OCI-LY1 (cell line): Measurements from ENCODE around the gene OR6B2.

Experiments used
- H2AFZ ChIP-seq: fragments of 200-600 bp; sonication (generic), shearing (Covaris generic); 2 replicates; pipeline ENCODE4 v1.6.0; 2014; ENCODE audit warnings: antibody characterized with exemption, mild to moderate bottlenecking, low read length
- H3F3A ChIP-seq: fragments of 200-600 bp; sonication (generic), shearing (Covaris generic); 2 replicates; pipeline ENCODE4 v1.6.0; 2014; ENCODE audit warnings: mild to moderate bottlenecking, antibody characterized with exemption, low read length, moderate library complexity; ENCODE audit not compliant: insufficient read depth
- H3K27ac ChIP-seq: fragments of 200-600 bp; sonication (generic); 2 replicates; pipeline ENCODE4 v1.5.1; 2014; ENCODE audit warnings: low read length, mixed run types, mild to moderate bottlenecking, low read depth; ENCODE audit not compliant: poor library complexity, severe bottlenecking
- H3K27me3 ChIP-seq: fragments of 200-600 bp; sonication (generic); 2 replicates; pipeline ENCODE4 v1.6.0; 2014; ENCODE audit warnings: antibody characterized with exemption, mild to moderate bottlenecking, low read length, moderate library complexity; ENCODE audit not compliant: insufficient read depth
- H3K36me3 ChIP-seq: fragments of 200-600 bp; sonication (generic); 2 replicates; pipeline ENCODE4 v1.6.1; 2014; ENCODE audit warnings: mild to moderate bottlenecking, antibody characterized with exemption, low read length, moderate library complexity, mixed read lengths; ENCODE audit not compliant: insufficient read depth
- H3K4me1 ChIP-seq: fragments of 200-600 bp; sonication (generic); 2 replicates; pipeline ENCODE4 v1.5.1; 2014; ENCODE audit warnings: mild to moderate bottlenecking, low read length, moderate library complexity; ENCODE audit not compliant: insufficient read depth, severe bottlenecking
- H3K4me2 ChIP-seq: fragments of 200-600 bp; sonication (generic), shearing (Covaris generic); 2 replicates; pipeline ENCODE4 v1.6.1; 2014; ENCODE audit warnings: low read length
- H3K4me3 ChIP-seq: fragments of 200-600 bp; sonication (generic); 2 replicates; pipeline ENCODE4 v1.5.1; 2014; ENCODE audit warnings: low read length, low read depth, mild to moderate bottlenecking, mixed read lengths; ENCODE audit not compliant: poor library complexity, severe bottlenecking
- H3K79me2 ChIP-seq: fragments of 200-600 bp; shearing (Covaris generic); 2 replicates; pipeline ENCODE4 v1.6.1; 2016; ENCODE audit warnings: mixed run types, low read length, mixed read lengths; ENCODE audit not compliant: insufficient read depth
- H3K9ac ChIP-seq: fragments of 200-600 bp; sonication (generic), shearing (Covaris generic); 2 replicates; pipeline ENCODE4 v1.6.1; 2014; ENCODE audit warnings: mild to moderate bottlenecking, low read length, mixed read lengths
- H3K9me2 ChIP-seq: fragments of 200-600 bp; sonication (generic), shearing (Covaris generic); 2 replicates; pipeline ENCODE4 v1.6.1; 2014; ENCODE audit warnings: low read depth, mild to moderate bottlenecking, low read length, mixed read lengths
- H3K9me3 ChIP-seq: fragments of 200-600 bp; shearing (Covaris generic); 2 replicates; pipeline ENCODE4 v1.6.1; 2014; ENCODE audit warnings: low read length, mixed read lengths
- H4K20me1 ChIP-seq: fragments of 200-600 bp; sonication (generic), shearing (Covaris generic); 2 replicates; pipeline ENCODE4 v1.6.0; 2016; ENCODE audit warnings: mild to moderate bottlenecking, low read length; ENCODE audit not compliant: insufficient read depth
- EZH2 ChIP-seq: fragments of 200-600 bp; sonication (generic), shearing (Covaris generic); IDR thresholded peaks from 2 replicates; pipeline ENCODE4 v1.8.0; 2017; ENCODE audit warnings: borderline replicate concordance, mixed run types, mild to moderate bottlenecking, antibody characterized with exemption, low read length, moderate library complexity, mixed read lengths
- TF ChIP-seq, protein P1 (sequence below): fragments of 200-600 bp; sonication (generic), shearing (Covaris generic); IDR thresholded peaks from 2 replicates; pipeline ENCODE4 v1.5.1; 2017; ENCODE audit warnings: mild to moderate bottlenecking, antibody characterized with exemption, low read length, moderate library complexity, mixed read lengths

Gene OR6B2

DNA sequence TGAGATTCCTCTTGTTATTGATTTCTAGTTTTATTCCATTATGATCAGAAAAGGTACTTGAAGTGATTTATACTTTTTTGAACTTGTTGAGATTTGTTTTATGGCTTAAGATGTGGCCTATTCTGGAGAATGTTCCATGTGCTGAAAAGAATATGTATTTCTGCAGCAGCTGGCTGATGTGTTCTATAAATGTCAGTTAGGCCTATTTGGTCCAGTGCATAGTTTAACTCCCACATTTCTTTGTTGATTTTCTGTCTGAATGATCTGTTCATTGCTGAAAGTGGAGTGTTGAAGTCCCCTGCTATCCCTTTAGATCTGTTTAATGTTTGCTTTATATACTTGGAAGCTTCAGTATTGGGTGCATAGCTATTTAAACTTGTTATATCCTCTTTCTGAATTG lies 7.1 kb upstream of the OR6B2 start:
- no peak overlapping the region for H3K4me3 ChIP-seq
- TF ChIP-seq, protein P1, sequence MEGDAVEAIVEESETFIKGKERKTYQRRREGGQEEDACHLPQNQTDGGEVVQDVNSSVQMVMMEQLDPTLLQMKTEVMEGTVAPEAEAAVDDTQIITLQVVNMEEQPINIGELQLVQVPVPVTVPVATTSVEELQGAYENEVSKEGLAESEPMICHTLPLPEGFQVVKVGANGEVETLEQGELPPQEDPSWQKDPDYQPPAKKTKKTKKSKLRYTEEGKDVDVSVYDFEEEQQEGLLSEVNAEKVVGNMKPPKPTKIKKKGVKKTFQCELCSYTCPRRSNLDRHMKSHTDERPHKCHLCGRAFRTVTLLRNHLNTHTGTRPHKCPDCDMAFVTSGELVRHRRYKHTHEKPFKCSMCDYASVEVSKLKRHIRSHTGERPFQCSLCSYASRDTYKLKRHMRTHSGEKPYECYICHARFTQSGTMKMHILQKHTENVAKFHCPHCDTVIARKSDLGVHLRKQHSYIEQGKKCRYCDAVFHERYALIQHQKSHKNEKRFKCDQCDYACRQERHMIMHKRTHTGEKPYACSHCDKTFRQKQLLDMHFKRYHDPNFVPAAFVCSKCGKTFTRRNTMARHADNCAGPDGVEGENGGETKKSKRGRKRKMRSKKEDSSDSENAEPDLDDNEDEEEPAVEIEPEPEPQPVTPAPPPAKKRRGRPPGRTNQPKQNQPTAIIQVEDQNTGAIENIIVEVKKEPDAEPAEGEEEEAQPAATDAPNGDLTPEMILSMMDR: no peak
- no peak for TF ChIP-seq EZH2

DNA sequence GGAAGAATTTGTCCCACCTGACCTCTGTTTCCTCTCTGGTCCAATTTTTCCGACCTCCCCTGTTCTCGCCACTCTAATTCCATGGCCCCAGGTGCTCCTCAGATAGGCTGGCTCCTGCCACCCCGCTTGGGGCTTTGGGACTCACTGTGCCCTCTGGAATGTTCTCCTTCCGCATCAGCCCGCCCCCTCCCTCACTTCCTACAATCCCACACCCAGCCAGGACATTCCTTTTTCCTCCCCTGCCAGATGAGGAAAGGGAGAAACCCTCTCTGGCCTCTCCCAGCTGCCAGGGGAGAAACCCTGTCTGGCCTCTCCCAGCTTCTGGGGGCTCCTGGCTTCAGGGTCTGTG lies 3.1 kb upstream of the OR6B2 start:
- TF ChIP-seq, protein P1: no peak
- no peak for TF ChIP-seq EZH2
- H3K4me3 ChIP-seq: no peak overlapping the region
- H3K27ac ChIP-seq: no peak overlapping the region
- no peaks in the 10 kb centered on the region for H3F3A ChIP-seq
- no peaks in the 10 kb centered on the region for H3K9me2 ChIP-seq
- H3K79me2 ChIP-seq: no peaks in the 10 kb centered on the region
- no peaks in the 10 kb centered on the region for H3K9me3 ChIP-seq
- no peaks in the 10 kb centered on the region for H3K4me1 ChIP-seq
- H3K9ac ChIP-seq: no peak overlapping the region
- no peaks in the 10 kb centered on the region for H3K36me3 ChIP-seq
- no peak overlapping the region for H2AFZ ChIP-seq
- no peaks in the 10 kb centered on the region for H3K27me3 ChIP-seq
- no peaks in the 10 kb centered on the region for H4K20me1 ChIP-seq
- H3K4me2 ChIP-seq: no peak overlapping the region

More for the DNA sequence above, 7.1 kb upstream of the OR6B2 start:
- Histone ChIP-seq H2AFZ (no peak overlapping the region), H3K36me3 (no peaks in the 10 kb centered on the region), H3K9me3 (no peaks in the 10 kb centered on the region), H3K79me2 (no peaks in the 10 kb centered on the region), H4K20me1 (no peaks in the 10 kb centered on the region), H3K4me1 (no peaks in the 10 kb centered on the region), H3K27ac (no peak overlapping the region), H3K4me2 (no peak overlapping the region), H3K9ac (no peak overlapping the region), H3K27me3 (no peaks in the 10 kb centered on the region), H3K9me2 (no peaks in the 10 kb centered on the region), H3F3A (no peaks in the 10 kb centered on the region)

DNA sequence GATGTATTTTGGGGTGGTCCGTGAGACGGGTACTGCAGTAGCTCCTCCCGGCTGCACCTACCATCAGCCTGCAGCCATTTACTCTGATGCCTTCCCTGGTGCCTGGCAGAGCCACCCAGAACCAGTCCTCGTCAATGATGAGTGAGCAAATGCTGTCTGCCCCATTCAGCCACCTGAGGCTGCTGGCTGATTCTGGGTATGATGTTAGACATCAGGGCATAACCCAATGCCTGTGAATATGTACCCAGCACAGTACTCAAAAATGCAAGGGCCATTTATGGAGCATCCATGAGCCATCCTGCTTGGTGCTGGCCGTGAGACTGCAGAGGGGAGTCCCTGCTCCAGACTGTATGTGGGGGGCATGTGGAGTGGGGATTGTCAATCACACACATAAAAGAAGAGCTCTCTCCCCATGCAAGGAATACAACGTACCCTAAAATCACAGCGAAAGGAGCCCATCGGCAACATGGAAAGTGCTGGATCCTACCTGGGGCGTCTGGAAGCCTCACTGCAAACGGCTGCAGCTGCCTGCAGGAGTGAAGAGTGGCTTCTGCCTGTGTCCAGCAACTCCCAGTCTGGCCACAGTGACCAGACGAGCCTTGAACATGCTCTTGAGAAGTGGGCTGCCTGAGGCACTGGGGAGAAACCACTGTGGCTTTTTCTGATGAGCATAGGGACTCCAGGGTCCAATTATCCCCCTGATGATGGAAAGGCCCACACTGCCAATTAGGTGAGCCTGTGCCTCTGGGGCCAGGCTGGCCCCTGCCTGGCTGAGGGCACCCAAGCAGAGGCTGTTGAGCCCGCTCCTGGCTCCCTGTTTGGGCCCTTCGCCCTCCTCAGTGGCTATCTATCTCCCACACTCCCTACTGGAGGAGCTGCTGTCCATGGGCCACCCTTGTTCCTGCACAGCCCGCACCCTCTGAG lies 2.4 kb upstream of the OR6B2 start:
- H3F3A ChIP-seq: no peaks in the 10 kb centered on the region
- H3K36me3 ChIP-seq: no peaks in the 10 kb centered on the region
- H3K27ac ChIP-seq: no peak overlapping the region
- no peaks in the 10 kb centered on the region for H3K27me3 ChIP-seq
- H3K4me1 ChIP-seq: no peaks in the 10 kb centered on the region
- H3K9me3 ChIP-seq: no peaks in the 10 kb centered on the region
- no peaks in the 10 kb centered on the region for H4K20me1 ChIP-seq
- no peak overlapping the region for H3K9ac ChIP-seq
- H3K79me2 ChIP-seq: no peaks in the 10 kb centered on the region
- H3K4me3 ChIP-seq: no peak overlapping the region
- TF ChIP-seq EZH2: no peak
- TF ChIP-seq, protein P1: no peak
- H3K4me2 ChIP-seq: no peak overlapping the region
- H3K9me2 ChIP-seq: no peaks in the 10 kb centered on the region
- no peak overlapping the region for H2AFZ ChIP-seq
